Mesothelial cell of epicardium (in vitro differentiated cells): ENCODE results near the gene CACNA1H. TPM values are rescaled to one million over a fixed set of nuclear protein-coding genes. Genes with fewer than 3 reads are reported as not detected.

ENCODE experiments used
- DNase-seq, 2 experiments: peaks; one replicate each; pipeline ENCODE4 v3.0.0; 2021; ENCODE audit warnings: low spot score in 2 of 2; ENCODE audit not compliant: unreplicated experiment in 2 of 2
- H3K27ac Mint-ChIP-seq: 2 replicates; pipeline ENCODE4 v1.8.0; 2021; ENCODE audit warnings: mixed read lengths
- H3K27me3 Mint-ChIP-seq: 2 replicates; pipeline ENCODE4 v1.8.0; 2021; ENCODE audit warnings: low read depth, mixed read lengths
- H3K36me3 Mint-ChIP-seq: 2 replicates; pipeline ENCODE4 v1.8.0; 2021; ENCODE audit warnings: mixed read lengths
- H3K4me1 Mint-ChIP-seq: 2 replicates; pipeline ENCODE4 v1.8.0; 2021; ENCODE audit warnings: mixed read lengths
- H3K4me3 Mint-ChIP-seq: 2 replicates; pipeline ENCODE4 v1.8.0; 2021; ENCODE audit warnings: mild to moderate bottlenecking, moderate library complexity, mixed read lengths
- H3K9me3 Mint-ChIP-seq: 2 replicates; pipeline ENCODE4 v1.8.0; 2021; ENCODE audit warnings: mixed read lengths
- CTCF ChIP-seq: fragments of 200-600 bp; sonication (generic); IDR thresholded peaks from one replicate; pipeline ENCODE4 v1.5.0; 2021; ENCODE audit warnings: antibody characterized with exemption; ENCODE audit not compliant: unreplicated experiment
- total RNA-seq: library from RNA; stranded (reverse); gene quantifications from 3 replicates; pipeline ENCODE4 v1.2.1, GENCODE V29; 2021

Gene CACNA1H
- total RNA-seq, 1 donor from 2014 or later, result 41.8 TPM

- H3K27me3 Mint-ChIP-seq, result peaks cover 15% of the 10 kb centered on the region
- peaks cover 19% of the 10 kb centered on the region for H3K4me1 Mint-ChIP-seq
- H3K36me3 Mint-ChIP-seq, result no peaks in the 10 kb centered on the region
- no peak overlapping the region for H3K27ac Mint-ChIP-seq
- no peak for DNase-seq
- no peak overlapping the region for H3K4me3 Mint-ChIP-seq
- no peak for TF ChIP-seq CTCF
- H3K9me3 Mint-ChIP-seq, result no peaks in the 10 kb centered on the region
Observed at GRCh38 chr16:1160773-1161348, 8.0 kb downstream of the CACNA1H start.

- TF ChIP-seq CTCF, result no peak
- DNase-seq, result no peak
- H3K4me1 Mint-ChIP-seq, result peaks cover 12% of the 10 kb centered on the region
- no peaks in the 10 kb centered on the region for H3K36me3 Mint-ChIP-seq
- H3K27ac Mint-ChIP-seq, result no peak overlapping the region
- H3K9me3 Mint-ChIP-seq, result no peaks in the 10 kb centered on the region
- peaks cover 6% of the 10 kb centered on the region for H3K27me3 Mint-ChIP-seq
- no peak overlapping the region for H3K4me3 Mint-ChIP-seq
Observed at GRCh38 chr16:1162701-1163566, 10.0 kb downstream of the CACNA1H start.

- Mint-ChIP-seq H3K27me3 (peaks cover 6% of the 10 kb centered on the region), H3K27ac (no peak overlapping the region)
Observed at GRCh38 chr16:1163567-1164055, 10.7 kb downstream of the CACNA1H start.

GRCh38 chr16:1164382-1164781 lies 11.5 kb downstream of the CACNA1H start:
- Mint-ChIP-seq H3K4me1 (peaks cover 10% of the 10 kb centered on the region), H3K27ac (no peak overlapping the region), H3K4me3 (no peak overlapping the region), H3K9me3 (no peaks in the 10 kb centered on the region), H3K27me3 (peaks cover 6% of the 10 kb centered on the region), H3K36me3 (no peaks in the 10 kb centered on the region)
- no peak for TF ChIP-seq CTCF
- DNase-seq, result no peak

More at GRCh38 chr16:1163567-1164055, 10.7 kb downstream of the CACNA1H start:
- H3K4me1 Mint-ChIP-seq, result peaks cover 12% of the 10 kb centered on the region
- no peaks in the 10 kb centered on the region for H3K36me3 Mint-ChIP-seq
- no peak for TF ChIP-seq CTCF
- H3K4me3 Mint-ChIP-seq, result no peak overlapping the region
- H3K9me3 Mint-ChIP-seq, result no peaks in the 10 kb centered on the region
- no peak for DNase-seq

- H3K4me1 Mint-ChIP-seq, result peaks cover 4% of the 10 kb centered on the region
Observed at GRCh38 chr16:1164975-1165374, 12.1 kb downstream of the CACNA1H start.

More at GRCh38 chr16:1164975-1165374, 12.1 kb downstream of the CACNA1H start:
- Mint-ChIP-seq H3K27ac (no peak overlapping the region), H3K9me3 (no peaks in the 10 kb centered on the region), H3K36me3 (no peaks in the 10 kb centered on the region), H3K4me3 (no peak overlapping the region), H3K27me3 (peaks cover 6% of the 10 kb centered on the region)
- no peak for DNase-seq
- no peak for TF ChIP-seq CTCF
